ENCODE measurements around the gene TRPM3. TPM values are rescaled to one million over a fixed set of nuclear protein-coding genes. Genes with fewer than 3 reads are reported as not detected.

Gene TRPM3
- total RNA-seq, 6 experiments from 2014 or later, result 0.02 TPM; not detected in 5

- Mint-ChIP-seq H3K27ac (no peak overlapping the region), H3K4me1 (ENCODE audit: low read depth) (no peaks in the 10 kb centered on the region), H3K4me3 (no peak overlapping the region), H3K36me3 (ENCODE audit: low read depth) (no peaks in the 10 kb centered on the region), H3K9me3 (no peaks in the 10 kb centered on the region), H3K27me3 (ENCODE audit: insufficient read depth) (peaks cover 18% of the 10 kb centered on the region)
- no peak for TF ChIP-seq CTCF (IDR thresholded peaks at IDR 0.05)
- no peak for DNase-seq
Observed at GRCh38 chr9:70641631-70642030, 479.8 kb downstream of the TRPM3 start.

DNA sequence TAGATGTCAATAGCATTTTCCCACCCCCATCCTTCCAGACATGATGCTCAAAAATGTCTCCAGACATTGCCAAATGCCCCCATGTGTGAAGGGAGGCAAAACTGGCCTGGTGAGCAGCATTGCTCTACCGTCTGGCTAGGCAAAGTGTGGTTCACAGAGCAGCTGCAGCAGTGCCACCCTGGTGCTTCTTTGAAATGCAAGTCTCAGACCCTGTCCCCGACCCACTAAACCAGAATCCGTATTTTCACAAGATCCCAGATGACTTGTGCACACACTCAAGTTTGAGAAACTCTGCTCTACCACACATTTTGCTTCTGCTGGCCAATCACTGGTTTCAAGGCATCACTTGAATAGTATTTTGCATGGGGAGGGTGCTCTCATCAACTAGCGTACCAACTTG is 480.4 kb downstream of the TRPM3 start:
- no peak for TF ChIP-seq CTCF (IDR thresholded peaks at IDR 0.05)
- no peak overlapping the region for H3K27ac Mint-ChIP-seq
- H3K9me3 Mint-ChIP-seq, result no peaks in the 10 kb centered on the region
- H3K27me3 Mint-ChIP-seq (ENCODE audit: insufficient read depth), result peaks cover 18% of the 10 kb centered on the region
- H3K4me3 Mint-ChIP-seq, result no peak overlapping the region
- H3K36me3 Mint-ChIP-seq (ENCODE audit: low read depth), result no peaks in the 10 kb centered on the region
- no peaks in the 10 kb centered on the region for H3K4me1 Mint-ChIP-seq (ENCODE audit: low read depth)
- no peak for DNase-seq

- H3K27me3 Mint-ChIP-seq (ENCODE audit: insufficient read depth), result peaks cover 13% of the 10 kb centered on the region
- peak; percentile 61 for DNase-seq
- TF ChIP-seq CTCF (IDR thresholded peaks at IDR 0.05), result peak; percentile 88
- no peak overlapping the region for H3K27ac Mint-ChIP-seq
- no peaks in the 10 kb centered on the region for H3K4me1 Mint-ChIP-seq (ENCODE audit: low read depth)
- no peaks in the 10 kb centered on the region for H3K9me3 Mint-ChIP-seq
- H3K4me3 Mint-ChIP-seq, result no peak overlapping the region
- no peaks in the 10 kb centered on the region for H3K36me3 Mint-ChIP-seq (ENCODE audit: low read depth)
Observed at GRCh38 chr9:70639853-70640814, 481.3 kb downstream of the TRPM3 start.

DNA sequence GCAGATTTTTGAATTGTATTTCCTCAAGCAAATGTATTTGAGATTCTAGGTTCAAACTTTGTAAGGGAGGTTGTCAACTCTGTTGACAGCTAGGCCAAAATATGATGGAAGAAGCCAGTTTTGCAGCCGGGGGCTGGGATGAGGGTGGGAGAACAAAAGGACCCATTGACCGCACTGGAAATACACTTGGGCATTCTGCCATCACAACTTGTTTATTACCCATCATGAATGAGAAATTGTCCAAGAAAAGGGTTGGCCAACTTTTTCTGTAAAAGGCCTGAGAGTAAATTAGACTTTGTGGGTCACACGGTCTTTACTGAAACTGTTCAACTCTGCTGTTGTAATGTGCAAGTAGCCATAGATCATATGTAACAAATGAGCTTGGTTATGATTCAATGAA is 485.6 kb downstream of the TRPM3 start:
- Mint-ChIP-seq H3K9me3 (no peaks in the 10 kb centered on the region), H3K27ac (no peak overlapping the region), H3K4me3 (no peak overlapping the region), H3K27me3 (ENCODE audit: insufficient read depth) (no peaks in the 10 kb centered on the region), H3K36me3 (ENCODE audit: low read depth) (no peaks in the 10 kb centered on the region), H3K4me1 (ENCODE audit: low read depth) (no peaks in the 10 kb centered on the region)
- no peak for DNase-seq
- TF ChIP-seq CTCF (IDR thresholded peaks at IDR 0.05), result no peak

- no peak for TF ChIP-seq CTCF (IDR thresholded peaks at IDR 0.05)
- Mint-ChIP-seq H3K4me1 (ENCODE audit: low read depth) (no peaks in the 10 kb centered on the region), H3K27ac (no peak overlapping the region), H3K36me3 (ENCODE audit: low read depth) (no peaks in the 10 kb centered on the region), H3K27me3 (ENCODE audit: insufficient read depth) (no peaks in the 10 kb centered on the region), H3K9me3 (no peaks in the 10 kb centered on the region), H3K4me3 (no peak overlapping the region)
- no peak for DNase-seq
Observed at GRCh38 chr9:70634696-70635095, 486.7 kb downstream of the TRPM3 start.

Measured in HFFc6 (cell line).